GM19438 (cell line): Measurements from ENCODE around the gene GATA6.

Source experiments
- ATAC-seq: cut with Tn5 transposase; IDR thresholded peaks from one replicate; pipeline ENCODE4 v1.9.1; 2021; ENCODE audit warnings: low read depth; ENCODE audit not compliant: unreplicated experiment

GATA6 gene

DNA sequence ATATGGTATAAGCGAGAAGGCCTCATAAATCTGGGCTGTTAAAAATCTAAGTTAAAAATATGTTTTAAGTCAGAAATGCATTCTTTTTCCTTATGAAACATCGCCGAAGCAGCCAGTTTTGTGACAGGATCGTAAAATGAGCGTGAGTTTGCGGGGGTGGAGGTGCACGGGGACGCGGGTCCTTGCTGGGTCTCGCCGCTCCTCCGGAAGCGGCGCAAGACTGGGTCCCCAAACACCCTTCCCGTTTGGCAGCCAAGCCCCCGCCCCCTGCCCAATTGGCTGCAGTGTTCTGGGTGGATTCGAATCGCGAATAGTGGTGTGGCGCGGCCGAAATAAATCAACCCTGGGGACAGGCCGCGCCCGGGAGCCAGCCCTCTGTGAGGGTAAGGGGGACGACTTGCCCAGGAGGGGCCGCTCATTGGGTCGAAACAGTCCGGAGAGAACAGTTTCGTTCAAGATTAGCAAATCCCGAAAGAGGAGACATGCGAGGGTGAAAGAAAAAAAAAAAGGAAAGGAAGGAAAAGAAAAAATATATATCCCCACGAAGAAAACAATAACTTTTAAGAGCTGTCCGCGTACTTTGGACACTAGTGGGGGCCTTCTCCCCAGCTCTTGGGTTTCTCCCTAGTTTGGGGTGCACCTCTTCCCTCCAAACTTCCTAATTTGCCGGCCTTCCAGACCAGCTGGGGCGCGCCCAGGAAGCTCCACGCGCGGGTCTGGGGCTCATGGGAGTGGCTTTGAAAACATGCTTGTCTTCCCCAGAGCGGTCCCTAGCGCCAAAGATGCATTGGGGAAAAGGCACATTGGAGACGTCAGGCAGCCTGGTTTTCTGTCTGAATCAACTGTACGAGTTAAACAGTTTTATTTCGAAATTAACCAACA, 3.1 kb upstream of the GATA6 start:
- no peak for ATAC-seq

DNA sequence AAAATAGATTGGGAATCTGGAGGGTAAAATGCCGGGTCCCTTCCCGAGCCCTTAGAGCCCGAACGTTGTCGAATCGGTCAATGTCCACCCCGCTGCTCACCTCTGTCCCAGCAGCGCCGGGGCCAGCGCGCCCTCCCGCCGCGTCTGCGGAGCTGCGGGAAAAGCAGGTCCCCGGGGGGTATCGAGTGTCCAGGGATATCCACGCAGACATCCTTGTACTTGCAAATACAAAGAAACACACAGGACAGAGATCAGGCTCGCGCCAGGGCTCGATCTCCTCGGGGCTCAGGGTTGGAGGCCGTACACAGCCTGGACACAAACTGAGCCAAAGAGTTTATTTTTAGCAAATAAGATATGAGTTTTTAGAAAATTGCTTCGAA, 2.3 kb upstream of the GATA6 start:
- ATAC-seq = no peak

DNA sequence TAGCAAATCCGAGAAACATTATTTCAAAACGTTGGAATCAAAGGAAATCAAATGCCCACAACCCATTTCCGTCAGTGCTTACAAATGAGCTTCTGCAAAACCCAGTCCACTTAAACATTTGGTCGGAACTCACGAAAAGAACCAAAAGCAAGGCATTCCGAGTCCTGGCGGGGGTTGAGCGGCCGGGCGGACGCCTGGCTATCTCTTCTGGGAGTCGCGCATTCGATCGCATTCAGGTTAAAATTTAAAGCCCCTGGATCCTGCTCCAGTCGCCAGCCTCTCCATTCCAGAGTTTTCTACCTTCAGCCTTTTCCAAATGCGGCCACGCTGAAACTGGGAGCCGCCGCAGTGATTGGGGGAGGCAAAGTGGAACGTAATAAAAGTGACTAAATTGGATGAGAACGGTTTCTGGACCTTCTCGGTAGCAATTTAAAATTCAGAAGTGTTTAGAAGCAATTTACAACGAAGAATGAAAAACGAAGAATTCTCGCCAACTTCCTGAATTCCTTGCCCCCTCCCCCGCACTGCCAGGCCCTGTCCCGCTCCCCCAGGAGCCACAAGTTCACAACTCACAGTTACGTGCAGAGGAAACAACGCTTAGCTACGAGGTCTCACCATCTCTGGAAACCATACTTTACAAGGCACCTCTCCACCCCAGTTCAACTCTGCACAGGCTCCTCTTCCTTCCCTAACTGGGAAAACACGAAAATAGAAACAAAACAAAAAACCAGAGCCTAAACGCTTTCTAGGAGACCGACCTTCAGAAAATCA, 1.7 kb upstream of the GATA6 start:
- ATAC-seq = no peak

DNA sequence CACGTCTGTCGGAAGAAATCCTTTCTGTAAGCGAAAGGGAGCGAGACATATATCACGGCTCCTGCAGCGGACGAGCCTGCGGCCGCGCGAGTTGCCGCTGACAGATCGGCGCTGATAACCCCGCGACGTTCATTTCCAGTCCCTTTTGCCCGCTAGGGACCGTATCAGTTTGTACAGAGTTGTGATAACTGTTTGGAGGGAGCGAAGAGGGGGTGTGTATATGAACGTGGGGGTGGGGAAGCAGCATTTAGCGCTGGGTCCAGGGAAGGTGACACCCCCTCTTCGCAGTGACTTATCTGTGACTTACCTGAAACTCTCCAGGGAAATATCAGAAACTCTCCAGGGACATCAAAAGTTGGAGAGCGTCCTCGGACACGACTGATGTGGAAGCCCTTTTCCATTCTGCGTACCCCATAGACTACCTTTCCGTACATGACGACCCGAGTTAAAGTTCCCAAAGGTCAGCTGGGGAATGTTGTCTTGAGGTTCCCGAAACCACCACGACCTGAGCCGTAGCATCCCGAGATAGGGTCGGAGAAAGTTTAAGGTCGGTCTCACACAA, 948 bp upstream of the GATA6 start:
- ATAC-seq = no peak

GRCh38 chr18:22169889-22170420, 566 bp downstream of the GATA6 start:
- no peak for ATAC-seq

DNA sequence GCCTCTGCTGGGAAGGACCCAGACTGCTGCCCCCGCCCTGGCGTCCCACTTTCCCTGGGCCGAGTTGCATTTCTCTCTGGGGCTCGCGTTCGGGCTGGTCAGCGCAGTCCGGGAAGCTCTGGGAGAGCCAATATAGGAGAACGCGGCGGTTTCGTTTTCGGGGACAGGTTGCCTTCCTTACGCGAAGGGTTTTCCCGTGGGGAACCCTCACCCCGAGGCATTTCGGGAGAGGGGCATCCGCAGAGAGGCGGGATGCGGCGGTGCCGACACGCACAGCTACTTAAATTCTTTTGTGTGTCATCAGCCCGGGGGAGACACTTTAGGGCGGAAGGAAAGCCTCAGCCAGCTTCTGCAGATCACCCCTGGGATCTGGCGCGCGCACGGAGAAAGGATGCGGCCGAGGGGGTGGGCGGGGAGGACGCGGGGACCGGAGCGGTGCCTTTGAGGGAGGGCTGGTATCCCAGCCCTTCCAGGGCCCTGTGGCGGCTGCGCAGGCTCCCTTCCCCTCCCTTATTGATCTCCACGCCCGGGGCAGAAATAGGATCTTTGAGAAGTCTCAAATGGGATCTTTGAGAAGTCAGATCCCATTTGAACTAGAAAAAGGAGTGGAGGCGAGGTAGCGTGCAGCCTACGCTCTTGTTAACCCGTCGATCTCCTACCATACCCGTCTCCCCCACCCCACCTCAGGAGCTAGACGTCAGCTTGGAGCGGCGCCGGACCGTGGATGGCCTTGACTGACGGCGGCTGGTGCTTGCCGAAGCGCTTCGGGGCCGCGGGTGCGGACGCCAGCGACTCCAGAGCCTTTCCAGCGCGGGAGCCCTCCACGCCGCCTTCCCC, 1.2 kb downstream of the GATA6 start:
- ATAC-seq = no peak

DNA sequence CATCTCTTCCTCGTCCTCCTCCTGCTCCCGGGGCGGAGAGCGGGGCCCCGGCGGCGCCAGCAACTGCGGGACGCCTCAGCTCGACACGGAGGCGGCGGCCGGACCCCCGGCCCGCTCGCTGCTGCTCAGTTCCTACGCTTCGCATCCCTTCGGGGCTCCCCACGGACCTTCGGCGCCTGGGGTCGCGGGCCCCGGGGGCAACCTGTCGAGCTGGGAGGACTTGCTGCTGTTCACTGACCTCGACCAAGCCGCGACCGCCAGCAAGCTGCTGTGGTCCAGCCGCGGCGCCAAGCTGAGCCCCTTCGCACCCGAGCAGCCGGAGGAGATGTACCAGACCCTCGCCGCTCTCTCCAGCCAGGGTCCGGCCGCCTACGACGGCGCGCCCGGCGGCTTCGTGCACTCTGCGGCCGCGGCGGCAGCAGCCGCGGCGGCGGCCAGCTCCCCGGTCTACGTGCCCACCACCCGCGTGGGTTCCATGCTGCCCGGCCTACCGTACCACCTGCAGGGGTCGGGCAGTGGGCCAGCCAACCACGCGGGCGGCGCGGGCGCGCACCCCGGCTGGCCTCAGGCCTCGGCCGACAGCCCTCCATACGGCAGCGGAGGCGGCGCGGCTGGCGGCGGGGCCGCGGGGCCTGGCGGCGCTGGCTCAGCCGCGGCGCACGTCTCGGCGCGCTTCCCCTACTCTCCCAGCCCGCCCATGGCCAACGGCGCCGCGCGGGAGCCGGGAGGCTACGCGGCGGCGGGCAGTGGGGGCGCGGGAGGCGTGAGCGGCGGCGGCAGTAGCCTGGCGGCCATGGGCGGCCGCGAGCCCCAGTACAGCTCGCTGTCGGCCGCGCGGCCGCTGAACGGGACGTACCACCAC, 2.1 kb downstream of the GATA6 start:
- ATAC-seq = no peak

DNA sequence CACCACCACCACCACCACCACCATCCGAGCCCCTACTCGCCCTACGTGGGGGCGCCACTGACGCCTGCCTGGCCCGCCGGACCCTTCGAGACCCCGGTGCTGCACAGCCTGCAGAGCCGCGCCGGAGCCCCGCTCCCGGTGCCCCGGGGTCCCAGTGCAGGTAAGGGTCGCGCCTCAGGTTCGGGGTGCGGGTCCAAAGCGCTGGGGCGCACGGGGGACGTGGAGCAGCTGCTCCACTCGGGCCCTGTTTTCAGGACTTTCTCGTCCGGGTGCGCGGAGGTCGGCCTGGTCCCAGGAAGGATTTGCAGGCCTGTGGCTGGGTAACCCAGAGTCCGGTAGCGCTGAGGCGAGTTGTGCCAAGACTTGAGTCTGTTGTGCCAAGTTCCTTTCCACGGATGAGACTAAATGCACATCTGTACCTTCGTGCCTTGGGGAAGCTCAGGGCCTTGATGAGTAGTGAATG, 2.8 kb downstream of the GATA6 start:
- ATAC-seq = no peak

DNA sequence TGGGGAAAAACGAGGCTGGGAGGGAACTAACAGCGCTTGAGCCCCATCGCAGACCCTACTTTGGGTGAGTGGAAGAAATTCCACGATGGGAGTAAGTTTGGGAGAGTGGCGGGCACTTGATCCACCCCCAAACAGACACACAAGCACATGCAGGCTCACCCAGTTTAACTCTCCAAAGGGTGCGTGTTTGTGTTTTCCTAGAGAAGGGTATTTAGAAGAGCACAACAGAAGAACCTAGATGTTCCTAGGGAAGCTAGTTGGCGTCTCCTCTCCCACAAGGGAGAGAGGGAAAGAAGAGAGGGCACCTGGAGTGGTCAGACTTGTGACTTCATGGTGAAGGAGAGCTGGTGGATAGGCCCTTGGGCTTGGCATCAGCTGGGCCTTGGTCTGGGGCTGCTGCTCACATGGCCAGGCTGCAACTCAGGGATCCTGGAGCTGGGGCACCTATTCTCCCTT, 3.2 kb downstream of the GATA6 start:
- ATAC-seq = no peak

DNA sequence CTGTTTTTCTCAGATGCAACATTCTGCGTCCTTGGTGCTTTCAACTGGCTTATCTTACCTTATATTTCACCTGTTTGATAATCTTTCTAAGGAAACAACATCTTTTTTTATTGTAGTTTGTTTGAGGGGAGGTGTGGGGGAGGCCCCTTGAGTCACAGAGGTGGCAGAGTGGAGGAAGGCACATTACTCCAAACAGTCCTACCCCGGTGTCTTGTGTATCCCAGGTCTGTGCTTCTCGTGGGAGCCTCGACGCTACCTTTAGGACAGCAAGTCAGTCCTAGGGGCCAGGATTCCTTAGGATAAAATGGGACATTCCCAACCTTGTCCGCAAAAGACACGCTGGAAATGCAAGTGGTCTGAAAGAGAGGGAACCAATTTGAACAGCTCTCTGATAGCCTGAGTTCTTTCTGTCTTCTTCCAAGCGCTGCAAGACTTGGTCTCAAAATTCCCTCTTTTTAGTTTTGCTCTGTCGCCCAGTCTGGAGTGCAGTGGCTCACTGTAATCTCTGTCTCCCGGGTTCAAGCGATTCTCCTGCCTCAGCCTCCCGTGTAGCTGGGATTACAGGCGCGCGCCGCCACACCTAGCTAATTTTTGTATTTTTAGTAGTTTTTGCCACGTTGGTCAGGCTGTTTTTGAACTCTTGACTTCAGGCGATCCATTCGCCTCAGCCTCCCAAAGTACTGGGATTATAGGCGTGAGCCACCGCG, 4.0 kb downstream of the GATA6 start:
- ATAC-seq = no peak

GRCh38 chr18:22173928-22174301, 4.5 kb downstream of the GATA6 start:
- ATAC-seq = no peak

- no peak for ATAC-seq
Observed at GRCh38 chr18:22174341-22175145, 5.2 kb downstream of the GATA6 start.

DNA sequence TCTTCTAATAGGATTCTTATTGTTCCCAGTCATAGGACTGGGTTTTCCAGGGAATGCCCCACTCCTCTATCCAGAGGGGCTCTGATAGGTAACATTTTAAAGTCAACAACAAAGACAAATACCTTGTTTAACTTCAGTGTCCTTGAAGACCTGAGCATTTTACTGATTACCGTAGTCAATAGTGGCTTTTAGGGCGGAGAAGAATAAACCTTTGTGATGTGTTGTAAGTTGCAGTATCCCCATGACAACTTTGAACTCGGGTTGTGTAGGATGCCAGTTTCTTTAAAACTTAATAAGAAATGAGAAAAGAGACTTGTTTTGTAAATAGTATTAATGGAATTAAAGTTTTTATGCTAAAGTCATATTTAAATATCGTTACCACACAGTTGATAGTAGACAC, 6.0 kb downstream of the GATA6 start:
- ATAC-seq = no peak

- ATAC-seq = no peak
Observed at GRCh38 chr18:22176420-22177326, 7.3 kb downstream of the GATA6 start.

GRCh38 chr18:22177327-22177871, 8.0 kb downstream of the GATA6 start:
- ATAC-seq = no peak

GRCh38 chr18:22179174-22179573, 9.8 kb downstream of the GATA6 start:
- no peak for ATAC-seq

DNA sequence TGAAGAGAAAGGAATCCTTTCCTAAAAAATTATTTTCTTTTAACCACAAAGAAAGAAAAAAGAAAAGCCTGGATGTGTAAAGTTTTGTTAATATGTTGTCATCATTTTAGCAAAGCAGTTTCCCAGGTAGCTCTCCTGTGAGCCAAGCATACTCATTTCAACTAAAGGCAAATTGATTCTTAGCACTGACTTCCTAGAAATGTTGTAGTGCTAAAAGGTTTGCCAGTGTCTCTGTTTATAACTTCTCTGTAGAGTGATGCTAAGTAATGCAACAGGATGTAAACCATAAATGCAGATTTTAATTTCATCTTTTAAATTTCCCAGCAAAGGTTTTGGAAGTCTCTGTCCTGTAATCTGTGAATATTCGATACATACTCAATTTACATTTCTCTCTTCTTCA, 10.2 kb downstream of the GATA6 start:
- no peak for ATAC-seq
